Fibroblast of mammary gland (primary cell): ENCODE results near the gene MARK3.

Experiments used
- DNase-seq: peaks from one replicate; pipeline ENCODE4 v3.0.0-alpha.2; 2010; ENCODE audit warnings: low read depth
- H3K4me3 ChIP-seq: 2 replicates; pipeline ENCODE4 v1.5.1; 2011; ENCODE audit warnings: low read depth, mild to moderate bottlenecking, low read length, moderate library complexity; ENCODE audit not compliant: control insufficient read depth
- CTCF ChIP-seq: conservative IDR thresholded peaks from 2 replicates; pipeline ENCODE4 v1.5.1; 2011; ENCODE audit warnings: low read depth, low read length, inconsistent platforms; ENCODE audit not compliant: control insufficient read depth, insufficient read depth

MARK3 gene

GRCh38 chr14:103393676-103394626 is 8.7 kb downstream of the MARK3 start:
- no peak overlapping the region for H3K4me3 ChIP-seq
- peak; percentile 83 for TF ChIP-seq CTCF
- peak; percentile 65 for DNase-seq

DNA sequence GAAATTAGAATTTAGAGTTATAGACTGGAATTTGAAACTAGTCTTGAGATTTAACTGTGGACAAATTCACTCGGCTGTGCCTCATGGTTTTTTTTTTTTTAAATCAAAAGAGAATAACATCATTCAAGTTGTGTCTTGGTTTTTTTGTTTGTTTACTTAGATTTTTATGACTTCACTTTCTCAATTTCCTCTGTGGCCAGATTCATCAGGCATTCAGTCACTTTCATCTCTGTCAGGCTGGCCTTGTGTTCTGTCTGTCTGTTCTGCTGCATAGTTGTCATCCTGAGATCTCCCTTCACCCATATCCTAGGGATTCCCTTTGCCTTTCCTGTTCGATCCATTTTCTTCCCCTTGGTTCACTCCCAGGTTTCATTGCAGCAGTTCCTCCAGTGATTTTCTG is 10.0 kb downstream of the MARK3 start:
- TF ChIP-seq CTCF, result no peak
- peak; percentile 62 for DNase-seq
- H3K4me3 ChIP-seq, result no peak overlapping the region

GRCh38 chr14:103396463-103396862 is 11.2 kb downstream of the MARK3 start:
- DNase-seq, result no peak
- TF ChIP-seq CTCF, result no peak
- no peak overlapping the region for H3K4me3 ChIP-seq

DNA sequence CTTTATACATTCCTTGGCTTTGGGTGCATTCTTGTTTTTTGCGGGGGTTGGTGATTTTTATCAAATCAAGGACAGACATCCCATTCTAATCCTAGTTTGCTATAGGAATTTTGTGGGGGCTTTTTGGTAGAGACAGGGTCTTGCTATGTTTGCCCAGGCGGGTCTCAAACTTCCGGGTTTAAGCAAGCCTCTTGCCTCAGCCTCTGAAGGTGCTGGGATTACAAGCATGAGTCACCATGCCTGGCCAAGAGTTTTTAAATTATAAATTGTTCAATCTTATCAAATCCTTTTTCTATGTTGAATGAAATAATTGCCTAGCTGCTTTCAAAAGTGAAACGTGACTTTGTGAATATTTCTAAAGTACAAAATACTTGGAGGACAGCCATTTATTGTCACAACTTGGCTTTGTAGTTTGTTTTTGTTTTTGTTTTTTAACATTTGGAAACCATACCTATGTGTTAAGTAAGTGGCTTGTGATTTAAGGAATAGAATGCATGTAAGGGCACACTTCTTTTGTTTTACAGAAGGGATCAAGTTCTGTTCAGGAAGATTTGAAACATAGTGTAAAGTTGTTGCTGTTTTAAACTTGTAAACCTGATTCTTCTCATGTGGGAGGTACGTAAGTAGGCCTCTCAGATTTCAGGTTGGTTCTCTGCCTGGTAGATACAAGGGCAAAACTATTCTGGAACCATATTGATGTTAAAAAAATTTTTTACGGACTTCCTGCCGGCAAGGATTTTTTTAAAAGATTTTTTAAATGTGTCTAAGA is 13.4 kb downstream of the MARK3 start:
- no peak for TF ChIP-seq CTCF
- no peak overlapping the region for H3K4me3 ChIP-seq
- DNase-seq, result peak; percentile 56

DNA sequence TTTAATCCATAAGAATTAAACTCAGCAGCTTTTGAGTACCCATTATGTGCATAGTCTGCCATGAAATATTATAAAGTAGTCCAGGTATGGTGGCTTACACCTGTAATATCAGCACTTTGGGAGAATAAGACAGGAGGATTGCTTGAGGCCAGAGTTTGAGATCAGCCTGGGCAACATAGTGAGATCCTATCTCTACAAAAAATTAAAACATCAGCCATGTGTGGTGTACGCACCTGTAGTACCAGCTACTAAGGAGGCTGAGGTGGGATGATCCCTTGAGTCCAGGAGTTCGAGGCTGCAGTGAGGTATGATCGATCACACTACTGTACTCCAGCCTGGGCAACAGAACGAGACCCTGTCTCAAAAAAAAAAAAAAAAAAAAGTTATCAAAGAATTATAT is 15.3 kb downstream of the MARK3 start:
- TF ChIP-seq CTCF, result no peak
- H3K4me3 ChIP-seq, result no peak overlapping the region
- DNase-seq, result no peak

- DNase-seq, result peak; percentile 89
- no peak overlapping the region for H3K4me3 ChIP-seq
- no peak for TF ChIP-seq CTCF
These were observed 16.3 kb downstream of the MARK3 start for GRCh38 chr14:103401223-103402214.
